WTC11 (cell line): ENCODE measurements around the gene VWA5A. TPM values are rescaled to one million over a fixed set of nuclear protein-coding genes. Genes with fewer than 3 reads are reported as not detected.

Source experiments
- ATAC-seq: fragments of 200-7000 bp; cut with Tn5 transposase; 2 replicates; pipeline ENCODE4 v1.10.0; 2021; ENCODE audit warnings: mild to moderate bottlenecking, moderate library complexity
- CTCF ChIA-PET: fragments of 300-600 bp; sonication (Branson Sonifier 250); formaldehyde crosslinking; loops from one replicate; lab custom pipeline; 2021; ENCODE audit warnings: antibody characterized with exemption; lab: Charles Lee
- POLR2A ChIA-PET: fragments of 350-600 bp; sonication (Branson Sonifier 250); formaldehyde crosslinking; loops from one replicate; lab custom pipeline; 2021; ENCODE audit warnings: antibody characterized with exemption; lab: Charles Lee
- DNase-seq: peaks from one replicate; pipeline ENCODE4 v3.0.0; 2021; ENCODE audit warnings: low spot score
- H3K27ac Mint-ChIP-seq: 2 replicates; pipeline ENCODE4 v1.8.0; 2021; ENCODE audit warnings: mixed read lengths
- H3K27me3 Mint-ChIP-seq: 2 replicates; pipeline ENCODE4 v1.8.0; 2021; ENCODE audit warnings: low read depth, mild to moderate bottlenecking, moderate library complexity, mixed read lengths
- H3K36me3 Mint-ChIP-seq: 2 replicates; pipeline ENCODE4 v1.8.0; 2021; ENCODE audit warnings: mixed read lengths
- H3K4me1 Mint-ChIP-seq: 2 replicates; pipeline ENCODE4 v1.8.0; 2022; ENCODE audit warnings: mixed read lengths
- H3K4me3 Mint-ChIP-seq: 2 replicates; pipeline ENCODE4 v1.8.0; 2021; ENCODE audit warnings: mild to moderate bottlenecking, moderate library complexity, mixed read lengths
- H3K9me3 Mint-ChIP-seq: 2 replicates; pipeline ENCODE4 v1.8.0; 2021; ENCODE audit warnings: mixed read lengths
- AFF4 ChIP-seq: sonication (generic); formaldehyde crosslinking; IDR thresholded peaks from 2 replicates; pipeline ENCODE4 v1.8.1; 2023; ENCODE audit warnings: mild to moderate bottlenecking, missing genetic modification reagents, borderline replicate concordance
- ARID4B ChIP-seq: sonication (generic); formaldehyde crosslinking; IDR thresholded peaks from 2 replicates; pipeline ENCODE4 v1.8.0; 2023; ENCODE audit warnings: missing genetic modification reagents, mild to moderate bottlenecking, borderline replicate concordance
- ATF6 ChIP-seq: sonication (generic); formaldehyde crosslinking; IDR thresholded peaks from 2 replicates; pipeline ENCODE4 v1.8.1; 2023; ENCODE audit warnings: mild to moderate bottlenecking, missing genetic modification reagents
- ELF4 ChIP-seq: sonication (generic); formaldehyde crosslinking; IDR thresholded peaks from 2 replicates; pipeline ENCODE4 v1.8.1; 2022; ENCODE audit warnings: low read depth, mild to moderate bottlenecking, moderate library complexity, missing genetic modification reagents
- HMGXB4 ChIP-seq: sonication (generic); formaldehyde crosslinking; IDR thresholded peaks from 2 replicates; pipeline ENCODE4 v1.8.1; 2023; ENCODE audit warnings: mild to moderate bottlenecking, moderate library complexity, missing genetic modification reagents
- MAX ChIP-seq: sonication (generic); formaldehyde crosslinking; IDR thresholded peaks from 2 replicates; pipeline ENCODE4 v1.8.0; 2022; ENCODE audit warnings: mild to moderate bottlenecking, missing genetic modification reagents
- MXD4 ChIP-seq: fragments of 250-450 bp; sonication (Bioruptor Pico); IDR thresholded peaks from 2 replicates; pipeline ENCODE4 v1.8.0; 2021; ENCODE audit warnings: mild to moderate bottlenecking, moderate library complexity, borderline replicate concordance
- OVOL2 ChIP-seq: fragments of 250-450 bp; sonication (Bioruptor Pico); IDR thresholded peaks from 2 replicates; pipeline ENCODE4 v1.9.0; 2021; ENCODE audit warnings: mild to moderate bottlenecking, borderline replicate concordance
- RELA ChIP-seq: sonication (generic); formaldehyde crosslinking; IDR thresholded peaks from 2 replicates; pipeline ENCODE4 v1.8.1; 2022; ENCODE audit warnings: missing genetic modification reagents, mild to moderate bottlenecking, borderline replicate concordance
- SMAD4 ChIP-seq: sonication (generic); formaldehyde crosslinking; IDR thresholded peaks from 2 replicates; pipeline ENCODE4 v1.8.0; 2022; ENCODE audit warnings: mild to moderate bottlenecking, missing genetic modification reagents
- STAT6 ChIP-seq: sonication (generic); formaldehyde crosslinking; conservative IDR thresholded peaks from 2 replicates; pipeline ENCODE4 v1.8.1; 2023; ENCODE audit warnings: mild to moderate bottlenecking, low read depth, missing genetic modification reagents, moderate library complexity
- ZMAT4 ChIP-seq: fragments of 250-450 bp; sonication (Bioruptor Pico); IDR thresholded peaks from 2 replicates; pipeline ENCODE4 v1.9.0; 2021; ENCODE audit warnings: mild to moderate bottlenecking
- ZNF138 ChIP-seq: sonication (generic); formaldehyde crosslinking; conservative IDR thresholded peaks from 2 replicates; pipeline ENCODE4 v1.8.1; 2022; ENCODE audit warnings: mild to moderate bottlenecking, moderate library complexity, missing genetic modification reagents
- ZNF317 ChIP-seq: sonication (generic); formaldehyde crosslinking; IDR thresholded peaks from 2 replicates; pipeline ENCODE4 v1.8.1; 2023; ENCODE audit warnings: low read depth, mild to moderate bottlenecking, moderate library complexity, missing genetic modification reagents, borderline replicate concordance
- ZSCAN18 ChIP-seq: fragments of 250-450 bp; sonication (Bioruptor Pico); IDR thresholded peaks from 2 replicates; pipeline ENCODE4 v2.1.2; 2022; ENCODE audit warnings: mild to moderate bottlenecking, moderate library complexity
- total RNA-seq: library from RNA; stranded (reverse); gene quantifications from 3 replicates; pipeline ENCODE4 v1.2.3, GENCODE V29; 2021

VWA5A gene
- total RNA-seq, 1 experiment from 2014 or later: 19.5 TPM

- ATAC-seq (no peak), DNase-seq (no peak)
- no peak for TF ChIP-seq AFF4 (CRISPR knock-in tag)
- no peak for TF ChIP-seq ZNF138 (CRISPR knock-in tag)
- no peak for TF ChIP-seq RELA
- no peak for TF ChIP-seq ARID4B (CRISPR knock-in tag)
- TF ChIP-seq HMGXB4: no peak
- no peak for TF ChIP-seq ELF4 (CRISPR knock-in tag)
- TF ChIP-seq SMAD4 (CRISPR knock-in tag): no peak
- no peak for TF ChIP-seq ATF6 (CRISPR knock-in tag)
- no peak for TF ChIP-seq MAX
- no peak for TF ChIP-seq ZNF317
- TF ChIP-seq STAT6 (CRISPR knock-in tag): no peak
- TF ChIP-seq OVOL2 (CRISPR knock-in tag): no peak
- TF ChIP-seq ZSCAN18 (CRISPR knock-in tag): no peak
- no peak for TF ChIP-seq ZMAT4 (CRISPR knock-in tag)
- no peak for TF ChIP-seq MXD4 (CRISPR knock-in tag)
- H3K27ac Mint-ChIP-seq: no peak overlapping the region
- ChIA-PET POLR2A (no interaction called here), CTCF (interaction anchor here (1.4 kb wide), 1 partner anchor 79 kb away, joined by 3 read pairs; no protein-coding TSS in a partner anchor)
- peaks cover 8% of the 10 kb centered on the region for H3K27me3 Mint-ChIP-seq
- peaks cover 5% of the 10 kb centered on the region; the same call in 1 of the 2 replicates for H3K9me3 Mint-ChIP-seq
- H3K36me3 Mint-ChIP-seq: no peaks in the 10 kb centered on the region; the same call in 1 of the 2 replicates
- H3K4me1 Mint-ChIP-seq: peaks cover 2% of the 10 kb centered on the region
- no peak overlapping the region for H3K4me3 Mint-ChIP-seq
Measured at GRCh38 chr11:124150684-124151083, 35.4 kb downstream of the VWA5A start.
